Nephron (organoid): ENCODE results near the gene CADPS.

ENCODE experiments used
- H3K27ac Mint-ChIP-seq, 3 experiments: 2 replicates each; pipeline ENCODE4 v1.8.0; 2020; ENCODE audit warnings: mixed read lengths in 3 of 3, mild to moderate bottlenecking in 2 of 3, moderate library complexity in 1 of 3
- H3K27me3 Mint-ChIP-seq: 2 replicates; pipeline ENCODE4 v1.8.0; 2021; ENCODE audit warnings: low read depth, mild to moderate bottlenecking, moderate library complexity, mixed read lengths
- H3K36me3 Mint-ChIP-seq: 2 replicates; pipeline ENCODE4 v1.8.0; 2020; ENCODE audit warnings: low read depth, mixed read lengths
- H3K4me1 Mint-ChIP-seq: 2 replicates; pipeline ENCODE4 v1.8.0; 2020; ENCODE audit warnings: mixed read lengths
- H3K4me3 Mint-ChIP-seq, 3 experiments: 2 replicates each; pipeline ENCODE4 v1.8.0; 2020; ENCODE audit warnings: mild to moderate bottlenecking in 3 of 3, mixed read lengths in 3 of 3, moderate library complexity in 2 of 3
- H3K9me3 Mint-ChIP-seq: 2 replicates; pipeline ENCODE4 v1.8.0; 2020; ENCODE audit warnings: mixed read lengths
- CTCF ChIP-seq, 3 experiments: fragments of 200-600 bp; sonication (generic); IDR thresholded peaks; one replicate each; pipeline ENCODE4 v1.5.0; 2021; ENCODE audit warnings: antibody characterized with exemption in 3 of 3; ENCODE audit not compliant: unreplicated experiment in 3 of 3

Gene CADPS

GRCh38 chr3:62718515-62719320 lies 156.5 kb downstream of the CADPS start:
- TF ChIP-seq CTCF (IDR thresholded peaks at IDR 0.05; ENCODE audit: unreplicated experiment in 3 of 3), result no peak
- H3K27ac Mint-ChIP-seq, result no peak overlapping the region

GRCh38 chr3:62718011-62718410 lies 157.2 kb downstream of the CADPS start:
- Mint-ChIP-seq H3K36me3 (no peaks in the 10 kb centered on the region), H3K4me3 (no peak overlapping the region), H3K4me1 (peaks cover 13% of the 10 kb centered on the region), H3K27me3 (peaks cover 2% of the 10 kb centered on the region), H3K9me3 (no peaks in the 10 kb centered on the region), H3K27ac (no peak overlapping the region)
- no peak for TF ChIP-seq CTCF (IDR thresholded peaks at IDR 0.05; ENCODE audit: unreplicated experiment in 3 of 3)

More at GRCh38 chr3:62718515-62719320, 156.5 kb downstream of the CADPS start:
- Mint-ChIP-seq H3K4me3 (no peak overlapping the region), H3K4me1 (peaks cover 20% of the 10 kb centered on the region), H3K9me3 (no peaks in the 10 kb centered on the region), H3K36me3 (no peaks in the 10 kb centered on the region), H3K27me3 (peaks cover 6% of the 10 kb centered on the region)

DNA sequence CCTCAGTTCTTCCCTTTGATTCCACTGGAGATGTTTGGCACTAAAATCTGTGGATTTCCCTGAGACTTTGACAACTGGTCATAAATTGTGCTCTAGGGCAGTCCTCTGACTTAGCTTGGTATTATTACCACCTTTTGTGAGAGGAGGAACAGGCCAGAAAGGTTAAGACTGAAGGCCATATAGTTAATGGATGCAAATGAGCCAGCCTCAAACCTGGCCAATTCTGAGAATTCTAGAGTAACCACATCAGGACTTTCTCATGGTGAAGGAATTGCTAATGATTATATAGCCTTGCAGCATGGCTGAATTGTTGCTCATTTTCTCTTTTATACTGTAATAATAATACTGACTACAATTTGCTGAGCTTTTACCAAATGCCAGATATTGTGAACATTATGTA lies 162.5 kb downstream of the CADPS start:
- no peaks in the 10 kb centered on the region for H3K27me3 Mint-ChIP-seq
- H3K4me3 Mint-ChIP-seq, result no peak overlapping the region
- H3K36me3 Mint-ChIP-seq, result no peaks in the 10 kb centered on the region
- TF ChIP-seq CTCF (IDR thresholded peaks at IDR 0.05; ENCODE audit: unreplicated experiment in 3 of 3), result no peak
- H3K4me1 Mint-ChIP-seq, result peaks cover 18% of the 10 kb centered on the region
- H3K27ac Mint-ChIP-seq, result no peak overlapping the region
- no peaks in the 10 kb centered on the region for H3K9me3 Mint-ChIP-seq

GRCh38 chr3:62710751-62711150 lies 164.5 kb downstream of the CADPS start:
- H3K27ac Mint-ChIP-seq, result no peak overlapping the region
- peaks cover 24% of the 10 kb centered on the region for H3K4me1 Mint-ChIP-seq
- H3K4me3 Mint-ChIP-seq, result no peak overlapping the region
- no peaks in the 10 kb centered on the region for H3K9me3 Mint-ChIP-seq
- H3K27me3 Mint-ChIP-seq, result no peaks in the 10 kb centered on the region
- no peaks in the 10 kb centered on the region for H3K36me3 Mint-ChIP-seq
- no peak for TF ChIP-seq CTCF (IDR thresholded peaks at IDR 0.05; ENCODE audit: unreplicated experiment in 3 of 3)

DNA sequence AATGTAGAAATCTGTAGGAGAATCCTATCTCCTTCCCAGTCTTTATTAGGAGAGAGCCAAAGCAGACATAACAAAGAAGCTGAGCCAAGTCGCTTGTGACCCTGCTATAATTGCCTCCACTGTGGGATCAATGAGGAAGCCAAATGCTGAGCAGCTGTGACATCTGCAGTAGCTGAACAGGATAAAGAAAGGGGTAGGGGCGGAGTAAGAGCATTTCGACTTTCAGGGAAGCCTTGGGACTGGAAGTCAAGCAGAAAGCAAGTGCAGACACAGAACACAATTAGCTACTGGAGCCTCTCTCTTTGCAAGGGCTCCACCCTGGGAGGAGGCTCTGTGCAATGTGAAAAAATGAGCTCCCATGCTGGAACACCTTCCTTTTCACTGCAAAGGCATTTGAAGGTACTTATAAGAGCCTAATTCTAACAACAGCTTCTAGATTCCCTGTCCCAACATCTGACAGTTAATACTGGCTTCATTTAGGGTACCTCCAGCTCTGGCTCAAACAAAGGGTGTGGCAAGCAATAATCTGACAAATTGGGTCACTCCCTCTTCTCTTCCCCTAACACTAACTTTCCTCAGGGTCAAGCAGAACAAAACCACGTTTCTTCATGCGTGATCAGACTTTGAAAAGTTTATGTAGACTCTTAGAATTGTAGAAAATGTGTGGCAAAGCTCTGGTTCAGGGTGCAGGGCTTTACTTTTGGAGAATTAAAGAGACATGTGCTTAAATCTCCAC lies 166.4 kb downstream of the CADPS start:
- H3K4me1 Mint-ChIP-seq, result peaks cover 27% of the 10 kb centered on the region
- H3K4me3 Mint-ChIP-seq, result no peak overlapping the region
- no peak for TF ChIP-seq CTCF (IDR thresholded peaks at IDR 0.05; ENCODE audit: unreplicated experiment in 3 of 3)
- no peaks in the 10 kb centered on the region for H3K9me3 Mint-ChIP-seq
- H3K27me3 Mint-ChIP-seq, result no peaks in the 10 kb centered on the region
- peak overlapping the region; percentile 7 to 61 (median 31) for H3K27ac Mint-ChIP-seq
- H3K36me3 Mint-ChIP-seq, result no peaks in the 10 kb centered on the region
